GM12875 (cell line): ENCODE data around the gene ZNF638.
"Not testable (repeated sequence)": the region's sequence is repeated elsewhere in the genome, so short reads cannot be mapped to it uniquely, and the experiment has no call there.

ENCODE experiments used
- H3K4me3 ChIP-seq: one replicate; pipeline ENCODE4 v1.5.1; 2011; ENCODE audit warnings: low read depth, low read length, control low read depth
- TF ChIP-seq, protein P1 (sequence below): IDR thresholded peaks from 2 replicates; pipeline ENCODE4 v1.5.1; 2011; ENCODE audit warnings: low read depth, mild to moderate bottlenecking, control low read depth, inconsistent platforms, low read length, moderate library complexity, borderline replicate concordance; ENCODE audit not compliant: insufficient read depth

The ZNF638 gene

GRCh38 chr2:71323386-71323785, 8.2 kb upstream of the ZNF638 start:
- TF ChIP-seq, protein P1, sequence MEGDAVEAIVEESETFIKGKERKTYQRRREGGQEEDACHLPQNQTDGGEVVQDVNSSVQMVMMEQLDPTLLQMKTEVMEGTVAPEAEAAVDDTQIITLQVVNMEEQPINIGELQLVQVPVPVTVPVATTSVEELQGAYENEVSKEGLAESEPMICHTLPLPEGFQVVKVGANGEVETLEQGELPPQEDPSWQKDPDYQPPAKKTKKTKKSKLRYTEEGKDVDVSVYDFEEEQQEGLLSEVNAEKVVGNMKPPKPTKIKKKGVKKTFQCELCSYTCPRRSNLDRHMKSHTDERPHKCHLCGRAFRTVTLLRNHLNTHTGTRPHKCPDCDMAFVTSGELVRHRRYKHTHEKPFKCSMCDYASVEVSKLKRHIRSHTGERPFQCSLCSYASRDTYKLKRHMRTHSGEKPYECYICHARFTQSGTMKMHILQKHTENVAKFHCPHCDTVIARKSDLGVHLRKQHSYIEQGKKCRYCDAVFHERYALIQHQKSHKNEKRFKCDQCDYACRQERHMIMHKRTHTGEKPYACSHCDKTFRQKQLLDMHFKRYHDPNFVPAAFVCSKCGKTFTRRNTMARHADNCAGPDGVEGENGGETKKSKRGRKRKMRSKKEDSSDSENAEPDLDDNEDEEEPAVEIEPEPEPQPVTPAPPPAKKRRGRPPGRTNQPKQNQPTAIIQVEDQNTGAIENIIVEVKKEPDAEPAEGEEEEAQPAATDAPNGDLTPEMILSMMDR, result no peak
- no peak overlapping the region for H3K4me3 ChIP-seq

GRCh38 chr2:71326968-71327367, 4.6 kb upstream of the ZNF638 start:
- TF ChIP-seq, protein P1, result no peak
- H3K4me3 ChIP-seq, result no peak overlapping the region

DNA sequence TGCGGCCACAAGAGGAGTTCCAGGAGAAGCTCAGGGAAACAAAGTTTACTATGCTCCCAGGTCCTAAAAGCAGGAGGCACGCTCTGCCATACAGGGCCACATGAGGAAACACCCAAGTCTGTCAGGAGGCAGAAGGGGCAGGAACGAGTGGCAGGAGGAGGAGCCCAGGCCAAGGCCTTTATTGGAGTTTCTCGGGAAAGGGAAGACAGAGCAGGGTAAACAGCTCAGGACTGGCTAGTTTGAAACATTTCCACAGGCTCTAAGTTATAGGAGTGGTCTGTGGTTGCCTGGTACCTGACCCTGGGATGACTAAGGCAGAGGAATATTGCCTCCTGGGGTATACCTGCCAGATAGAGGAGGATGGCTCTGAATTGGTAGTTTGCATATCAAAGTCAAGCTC, 3.7 kb upstream of the ZNF638 start:
- TF ChIP-seq, protein P1, result no peak
- no peak overlapping the region for H3K4me3 ChIP-seq

- TF ChIP-seq, protein P1, result no peak
- H3K4me3 ChIP-seq, result no peak overlapping the region
These were observed 1.4 kb upstream of the ZNF638 start for GRCh38 chr2:71330155-71330554.

GRCh38 chr2:71330585-71331330, 824 bp upstream of the ZNF638 start:
- H3K4me3 ChIP-seq, result no peak overlapping the region
- TF ChIP-seq, protein P1, result no peak

GRCh38 chr2:71331331-71331580, 326 bp upstream of the ZNF638 start:
- H3K4me3 ChIP-seq, result not testable (repeated sequence)

DNA sequence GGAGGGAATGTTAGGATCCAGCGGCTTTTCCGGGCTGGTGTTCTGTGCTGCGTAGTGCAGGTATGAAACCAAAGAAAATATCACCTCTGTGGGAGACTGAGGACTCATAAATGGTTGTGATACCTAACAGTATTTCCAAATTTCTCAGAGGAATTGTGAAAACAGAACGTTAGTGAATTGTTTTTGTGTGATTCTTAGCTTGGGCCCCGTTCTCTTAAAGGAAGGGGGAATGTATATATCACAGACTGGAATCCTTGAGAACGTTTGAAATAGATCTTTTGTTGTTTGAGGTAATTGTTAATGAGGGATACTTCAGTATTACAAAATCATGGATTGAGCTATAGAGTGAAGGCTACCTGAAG, 834 bp downstream of the ZNF638 start:
- TF ChIP-seq, protein P1, result no peak
- peak overlapping the region; percentile 86 for H3K4me3 ChIP-seq

- peak overlapping the region; percentile 18 for H3K4me3 ChIP-seq
- TF ChIP-seq, protein P1, result no peak
These were observed 2.0 kb downstream of the ZNF638 start for GRCh38 chr2:71333619-71334018.
